HCT116 (cell line): ENCODE data around the gene ABHD4.

ENCODE experiments used
- POLR2A ChIP-seq: IDR thresholded peaks from 2 replicates; pipeline ENCODE4 v1.7.0; 2011; ENCODE audit warnings: borderline replicate concordance; ENCODE audit not compliant: insufficient read depth, insufficient read length; ENCODE audit errors: extremely low read depth
- TF ChIP-seq, protein P1 (sequence below), 3 experiments: fragments of 200-600 bp in 1 of 3; sonication (generic) in 1 of 3; IDR thresholded peaks in 2 of 3; conservative IDR thresholded peaks in 1 of 3; 2 replicates each; pipeline ENCODE4 v1.5.1; 2012 to 2017; ENCODE audit warnings: low read depth in 2 of 3, low read length in 2 of 3, antibody characterized with exemption in 1 of 3, borderline replicate concordance in 1 of 3, control low read depth in 1 of 3, mild to moderate bottlenecking in 1 of 3, mixed read lengths in 1 of 3, mixed run types in 1 of 3, moderate library complexity in 1 of 3; ENCODE audit not compliant: insufficient read depth in 1 of 3
- TF ChIP-seq, protein P2 (sequence below): IDR thresholded peaks from 2 replicates; pipeline ENCODE4 v1.6.1; 2012; ENCODE audit warnings: low read depth
- TF ChIP-seq, protein P3 (sequence below): IDR thresholded peaks from 2 replicates; pipeline ENCODE4 v1.6.1; 2012

DNA sequence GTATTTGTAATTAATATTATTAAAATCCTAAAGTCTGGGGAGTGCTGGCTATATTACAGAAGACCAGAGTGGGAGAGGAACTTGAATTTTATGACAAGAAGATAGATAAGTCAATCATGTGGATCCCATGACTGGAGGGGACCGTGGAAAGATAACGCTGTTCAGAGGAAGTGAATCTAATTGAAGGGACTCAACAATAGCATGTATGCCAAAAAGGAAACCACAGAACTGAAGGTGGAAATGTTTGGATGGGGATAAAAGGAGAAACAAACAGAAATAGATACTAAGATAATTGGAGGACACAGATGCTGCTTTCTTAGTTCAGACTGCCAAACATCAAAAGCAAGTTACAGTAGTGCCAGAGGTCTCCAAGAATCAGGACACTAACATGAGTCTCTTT is 24.9 kb downstream of the ABHD4 start:
- TF ChIP-seq, protein P1, sequence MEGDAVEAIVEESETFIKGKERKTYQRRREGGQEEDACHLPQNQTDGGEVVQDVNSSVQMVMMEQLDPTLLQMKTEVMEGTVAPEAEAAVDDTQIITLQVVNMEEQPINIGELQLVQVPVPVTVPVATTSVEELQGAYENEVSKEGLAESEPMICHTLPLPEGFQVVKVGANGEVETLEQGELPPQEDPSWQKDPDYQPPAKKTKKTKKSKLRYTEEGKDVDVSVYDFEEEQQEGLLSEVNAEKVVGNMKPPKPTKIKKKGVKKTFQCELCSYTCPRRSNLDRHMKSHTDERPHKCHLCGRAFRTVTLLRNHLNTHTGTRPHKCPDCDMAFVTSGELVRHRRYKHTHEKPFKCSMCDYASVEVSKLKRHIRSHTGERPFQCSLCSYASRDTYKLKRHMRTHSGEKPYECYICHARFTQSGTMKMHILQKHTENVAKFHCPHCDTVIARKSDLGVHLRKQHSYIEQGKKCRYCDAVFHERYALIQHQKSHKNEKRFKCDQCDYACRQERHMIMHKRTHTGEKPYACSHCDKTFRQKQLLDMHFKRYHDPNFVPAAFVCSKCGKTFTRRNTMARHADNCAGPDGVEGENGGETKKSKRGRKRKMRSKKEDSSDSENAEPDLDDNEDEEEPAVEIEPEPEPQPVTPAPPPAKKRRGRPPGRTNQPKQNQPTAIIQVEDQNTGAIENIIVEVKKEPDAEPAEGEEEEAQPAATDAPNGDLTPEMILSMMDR (IDR thresholded peaks at IDR 0.05 in 2 of 3, conservative IDR thresholded peaks at IDR 0.05 in 1 of 3; ENCODE audit: borderline replicate concordance in 1 of 3, insufficient read depth in 1 of 3, low read depth in 2 of 3, low read length in 2 of 3): no peak
- TF ChIP-seq POLR2A: no peak
- TF ChIP-seq, protein P2, sequence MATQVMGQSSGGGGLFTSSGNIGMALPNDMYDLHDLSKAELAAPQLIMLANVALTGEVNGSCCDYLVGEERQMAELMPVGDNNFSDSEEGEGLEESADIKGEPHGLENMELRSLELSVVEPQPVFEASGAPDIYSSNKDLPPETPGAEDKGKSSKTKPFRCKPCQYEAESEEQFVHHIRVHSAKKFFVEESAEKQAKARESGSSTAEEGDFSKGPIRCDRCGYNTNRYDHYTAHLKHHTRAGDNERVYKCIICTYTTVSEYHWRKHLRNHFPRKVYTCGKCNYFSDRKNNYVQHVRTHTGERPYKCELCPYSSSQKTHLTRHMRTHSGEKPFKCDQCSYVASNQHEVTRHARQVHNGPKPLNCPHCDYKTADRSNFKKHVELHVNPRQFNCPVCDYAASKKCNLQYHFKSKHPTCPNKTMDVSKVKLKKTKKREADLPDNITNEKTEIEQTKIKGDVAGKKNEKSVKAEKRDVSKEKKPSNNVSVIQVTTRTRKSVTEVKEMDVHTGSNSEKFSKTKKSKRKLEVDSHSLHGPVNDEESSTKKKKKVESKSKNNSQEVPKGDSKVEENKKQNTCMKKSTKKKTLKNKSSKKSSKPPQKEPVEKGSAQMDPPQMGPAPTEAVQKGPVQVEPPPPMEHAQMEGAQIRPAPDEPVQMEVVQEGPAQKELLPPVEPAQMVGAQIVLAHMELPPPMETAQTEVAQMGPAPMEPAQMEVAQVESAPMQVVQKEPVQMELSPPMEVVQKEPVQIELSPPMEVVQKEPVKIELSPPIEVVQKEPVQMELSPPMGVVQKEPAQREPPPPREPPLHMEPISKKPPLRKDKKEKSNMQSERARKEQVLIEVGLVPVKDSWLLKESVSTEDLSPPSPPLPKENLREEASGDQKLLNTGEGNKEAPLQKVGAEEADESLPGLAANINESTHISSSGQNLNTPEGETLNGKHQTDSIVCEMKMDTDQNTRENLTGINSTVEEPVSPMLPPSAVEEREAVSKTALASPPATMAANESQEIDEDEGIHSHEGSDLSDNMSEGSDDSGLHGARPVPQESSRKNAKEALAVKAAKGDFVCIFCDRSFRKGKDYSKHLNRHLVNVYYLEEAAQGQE: no peak
- TF ChIP-seq, protein P3, sequence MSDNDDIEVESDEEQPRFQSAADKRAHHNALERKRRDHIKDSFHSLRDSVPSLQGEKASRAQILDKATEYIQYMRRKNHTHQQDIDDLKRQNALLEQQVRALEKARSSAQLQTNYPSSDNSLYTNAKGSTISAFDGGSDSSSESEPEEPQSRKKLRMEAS: no peak
